Hepatocyte (in vitro differentiated cells): ENCODE data around the gene RPL11.

Experiments
- CTCF ChIP-seq: fragments of 200-600 bp; sonication (generic); IDR thresholded peaks from 2 replicates; pipeline ENCODE4 v1.5.1; 2016; ENCODE audit warnings: antibody characterized with exemption, mild to moderate bottlenecking; ENCODE audit not compliant: poor library complexity
- EZH2 ChIP-seq: fragments of 200-600 bp; sonication (generic); IDR thresholded peaks from 2 replicates; pipeline ENCODE4 v1.6.1; 2016; ENCODE audit warnings: antibody characterized with exemption, mild to moderate bottlenecking, borderline replicate concordance
- EZH2phosphoT487 ChIP-seq: fragments of 200-600 bp; sonication (generic); IDR thresholded peaks from one replicate; pipeline ENCODE4 v1.6.1; 2018; ENCODE audit warnings: antibody characterized with exemption, mild to moderate bottlenecking, low read depth, moderate library complexity; ENCODE audit not compliant: unreplicated experiment, severe bottlenecking

GRCh38 chr1:23646541-23646940 lies 45.1 kb upstream of the RPL11 start:
- TF ChIP-seq CTCF = no peak
- no peak for TF ChIP-seq EZH2phosphoT487
- no peak for TF ChIP-seq EZH2
